HG02763 (cell line): Measurements from ENCODE around the gene SLC23A2.

Experiments
- ATAC-seq: cut with Tn5 transposase; IDR thresholded peaks from one replicate; pipeline ENCODE4 v1.9.1; 2021; ENCODE audit warnings: mild to moderate bottlenecking, moderate library complexity; ENCODE audit not compliant: unreplicated experiment

Gene SLC23A2

GRCh38 chr20:4905613-4906012 is 95.7 kb downstream of the SLC23A2 start:
- no peak for ATAC-seq

GRCh38 chr20:4905195-4905594 is 96.1 kb downstream of the SLC23A2 start:
- no peak for ATAC-seq

- ATAC-seq: no peak
These were observed 97.0 kb downstream of the SLC23A2 start for GRCh38 chr20:4904127-4904860.

GRCh38 chr20:4902788-4903187 is 98.5 kb downstream of the SLC23A2 start:
- ATAC-seq: no peak

- ATAC-seq: no peak
These were observed 100.1 kb downstream of the SLC23A2 start for GRCh38 chr20:4901031-4901818.

- ATAC-seq: no peak
These were observed 102.7 kb downstream of the SLC23A2 start for GRCh38 chr20:4898282-4899244.

- no peak for ATAC-seq
These were observed 103.7 kb downstream of the SLC23A2 start for GRCh38 chr20:4897600-4897999.

- ATAC-seq: no peak
These were observed 104.3 kb downstream of the SLC23A2 start for GRCh38 chr20:4896971-4897497.

- no peak for ATAC-seq
These were observed 105.1 kb downstream of the SLC23A2 start for GRCh38 chr20:4896119-4896702.

- no peak for ATAC-seq
These were observed 106.3 kb downstream of the SLC23A2 start for GRCh38 chr20:4894981-4895381.

GRCh38 chr20:4894409-4894808 is 106.9 kb downstream of the SLC23A2 start:
- no peak for ATAC-seq

GRCh38 chr20:4893709-4894108 is 107.6 kb downstream of the SLC23A2 start:
- ATAC-seq: no peak

- ATAC-seq: no peak
These were observed 109.3 kb downstream of the SLC23A2 start for GRCh38 chr20:4891997-4892396.

GRCh38 chr20:4891190-4891763 is 110.0 kb downstream of the SLC23A2 start:
- ATAC-seq: no peak

GRCh38 chr20:4889446-4889845 is 111.9 kb downstream of the SLC23A2 start:
- ATAC-seq: no peak

- no peak for ATAC-seq
These were observed 113.7 kb downstream of the SLC23A2 start for GRCh38 chr20:4887586-4887985.

- ATAC-seq: no peak
These were observed 114.4 kb downstream of the SLC23A2 start for GRCh38 chr20:4886771-4887527.

- ATAC-seq: no peak
These were observed 115.4 kb downstream of the SLC23A2 start for GRCh38 chr20:4885877-4886276.

- no peak for ATAC-seq
These were observed 117.8 kb downstream of the SLC23A2 start for GRCh38 chr20:4883546-4883945.
